Naive thymus-derived CD8-positive, alpha-beta T cell (primary cell): ENCODE measurements around the gene MUC4. TPM values are rescaled to one million over a fixed set of nuclear protein-coding genes. Genes with fewer than 3 reads are reported as not detected.
"Not testable (repeated sequence)": the region's sequence is repeated elsewhere in the genome, so short reads cannot be mapped to it uniquely, and the experiment has no call there.

ENCODE experiments used
- ATAC-seq, 2 donors: fragments of 150-1000 bp; cut with Tn5 transposase in 1 of 2; sonication (Bioruptor Pico), chemical (Tn5 transposase) in 1 of 2; 1 replicate in 1 of 2; 2 replicates in 1 of 2; pipeline ENCODE4 v1.10.0; 2021; ENCODE audit warnings: mild to moderate bottlenecking in 2 of 2, moderate library complexity in 2 of 2
- POLR2A ChIA-PET: fragments of 350-600 bp; sonication (Branson Sonifier 250); formaldehyde crosslinking; loops from one replicate; lab custom pipeline; 2021; ENCODE audit warnings: antibody characterized with exemption; lab: Charles Lee
- DNase-seq, 10 donors: peaks; one replicate each; pipeline versions ENCODE4 v3.0.0 to v3.0.0-alpha.2; 2020 to 2022
- H3K27ac Mint-ChIP-seq, 10 donors: one replicate each; pipeline ENCODE4 v1.8.0; 2020 to 2022; ENCODE audit warnings: mild to moderate bottlenecking in 10 of 10, mixed read lengths in 10 of 10, moderate library complexity in 4 of 10, inconsistent platforms in 1 of 10
- H3K27me3 Mint-ChIP-seq, 5 donors: one replicate each; pipeline ENCODE4 v1.8.0; 2021 to 2022; ENCODE audit warnings: mixed read lengths in 5 of 5
- H3K36me3 Mint-ChIP-seq, 3 donors: one replicate each; pipeline ENCODE4 v1.8.0; 2020 to 2022; ENCODE audit warnings: mixed read lengths in 3 of 3, mild to moderate bottlenecking in 2 of 3, inconsistent platforms in 1 of 3
- H3K4me1 Mint-ChIP-seq, 4 donors: one replicate each; pipeline ENCODE4 v1.8.0; 2021 to 2022; ENCODE audit warnings: mixed read lengths in 4 of 4
- H3K4me3 Mint-ChIP-seq, 10 donors: one replicate each; pipeline ENCODE4 v1.8.0; 2020 to 2022; ENCODE audit warnings: mild to moderate bottlenecking in 10 of 10, mixed read lengths in 10 of 10, moderate library complexity in 6 of 10, inconsistent platforms in 1 of 10
- H3K9me3 Mint-ChIP-seq, 9 donors: one replicate each; pipeline ENCODE4 v1.8.0; 2020 to 2022; ENCODE audit warnings: mixed read lengths in 9 of 9, mild to moderate bottlenecking in 3 of 9, inconsistent platforms in 1 of 9, moderate library complexity in 1 of 9
- polyA plus RNA-seq, 3 donors: library from polyadenylated mRNA; unstranded; fragments of 300-500 nt; fragmentation: Illumina TruSeq; gene quantifications; one replicate each; pipeline ENCODE4 v1.2.3, GENCODE V29; 2021
- total RNA-seq, 8 experiments: library from RNA in 2 of 8; stranded (reverse) in 2 of 8; gene quantifications; one replicate each; pipeline ENCODE4 v1.2.3 and lab custom pipeline; 2021 to 2026

Gene MUC4
- total and polyA plus RNA-seq, 5 experiments from 2014 or later, result not detected

DNA sequence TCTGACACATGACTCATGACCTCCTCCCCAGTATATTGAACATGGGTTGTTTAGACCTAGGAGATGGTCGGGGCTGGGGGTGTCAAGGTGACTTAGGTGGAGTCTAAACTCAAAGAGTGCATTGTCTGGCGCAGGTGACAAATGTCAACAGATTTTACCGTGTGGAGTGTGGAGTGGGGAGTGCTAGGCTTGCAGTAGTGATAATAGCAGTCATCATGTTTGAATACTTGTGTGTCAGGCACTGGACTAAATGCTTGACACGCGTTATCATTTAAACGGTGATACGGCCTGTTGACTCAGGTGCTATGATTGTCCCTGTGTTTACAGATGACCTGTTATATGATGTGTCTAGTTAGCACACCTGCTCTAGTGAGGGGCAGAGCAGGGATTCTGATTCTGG lies 60.2 kb downstream of the MUC4 start:
- H3K4me3 Mint-ChIP-seq, result no peak overlapping the region
- no peak for DNase-seq

GRCh38 chr3:195750797-195751520 lies 60.8 kb downstream of the MUC4 start:
- H3K36me3 Mint-ChIP-seq, result peaks cover 0 to under 1% (median 0%) of the 10 kb centered on the region in 3 donors
- POLR2A ChIA-PET, result no interaction called here

More for the DNA sequence above, 60.2 kb downstream of the MUC4 start:
- H3K36me3 Mint-ChIP-seq, result no peaks in the 10 kb centered on the region
- POLR2A ChIA-PET, result no interaction called here
- H3K27me3 Mint-ChIP-seq, result peaks cover 0 to 6% (median 0%) of the 10 kb centered on the region in 5 donors
- no peaks in the 10 kb centered on the region for H3K9me3 Mint-ChIP-seq
- H3K27ac Mint-ChIP-seq, result no peak overlapping the region
- peaks cover 15 to 24% (median 19%) of the 10 kb centered on the region in 4 donors for H3K4me1 Mint-ChIP-seq
- ATAC-seq, result no peak

DNA sequence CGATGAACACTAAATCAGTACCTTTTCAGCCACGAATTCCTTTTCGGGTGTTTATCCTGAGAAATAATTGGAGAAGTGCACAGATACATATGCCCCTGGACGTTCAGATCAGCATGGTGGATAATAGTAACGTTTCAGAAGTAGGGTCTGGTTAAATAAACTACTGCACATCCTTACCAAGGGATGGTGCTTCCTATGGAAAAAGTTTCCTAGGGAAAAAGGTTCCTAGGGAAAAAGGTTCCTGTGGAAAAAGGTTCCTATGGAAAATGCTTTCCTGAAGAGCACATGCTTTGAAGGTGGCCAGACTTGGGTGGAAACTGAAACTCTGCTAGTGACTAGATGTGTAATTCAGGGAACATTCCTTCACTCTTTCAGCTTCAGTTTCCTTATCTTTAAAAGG lies 62.6 kb downstream of the MUC4 start:
- peaks cover 13 to 21% (median 16%) of the 10 kb centered on the region in 4 donors for H3K4me1 Mint-ChIP-seq
- peak overlapping the region in 2 of 10 donors; percentile 24 to 25 for H3K4me3 Mint-ChIP-seq
- H3K27ac Mint-ChIP-seq, result peak overlapping the region in 1 of 10 donors; percentile 66
- DNase-seq, H3K36me3 Mint-ChIP-seq, POLR2A ChIA-PET, H3K27me3 Mint-ChIP-seq, ATAC-seq, H3K9me3 Mint-ChIP-seq: not testable (repeated sequence)

More at GRCh38 chr3:195750797-195751520, 60.8 kb downstream of the MUC4 start:
- Mint-ChIP-seq H3K27ac (no peak overlapping the region), H3K4me1 (peaks cover 15 to 21% (median 18%) of the 10 kb centered on the region in 4 donors), H3K27me3 (peaks cover 0 to 6% (median 0%) of the 10 kb centered on the region in 5 donors), H3K9me3 (no peaks in the 10 kb centered on the region), H3K4me3 (no peak overlapping the region)
- DNase-seq (no peak), ATAC-seq (no peak)

DNA sequence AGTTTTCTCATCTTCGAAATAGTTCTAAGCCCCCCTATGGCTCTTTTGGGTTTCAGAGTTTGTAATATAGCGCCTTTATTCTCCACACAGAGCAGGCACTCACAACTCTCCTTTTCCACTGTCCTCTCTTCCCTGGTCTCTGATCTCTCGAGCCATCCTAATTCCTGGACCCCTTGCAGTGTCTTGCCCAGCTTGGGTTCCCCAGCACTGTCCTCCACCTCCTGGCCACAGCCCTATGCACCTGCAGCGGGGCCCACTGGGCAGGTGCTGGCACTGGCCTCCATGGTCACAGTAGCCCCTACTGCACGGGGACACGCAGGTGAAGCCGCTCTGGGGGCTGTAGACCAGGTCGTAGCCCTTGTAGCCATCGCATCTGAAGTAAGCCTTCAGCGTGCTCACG lies 63.1 kb downstream of the MUC4 start:
- POLR2A ChIA-PET, result no interaction called here
- Mint-ChIP-seq H3K36me3 (peaks cover 0 to 4% (median 0%) of the 10 kb centered on the region in 3 donors), H3K27ac (peak overlapping the region in 2 of 10 donors; percentile 35 to 66), H3K9me3 (no peaks in the 10 kb centered on the region), H3K27me3 (peaks cover 0 to 3% (median 0%) of the 10 kb centered on the region in 5 donors), H3K4me3 (peak overlapping the region in 5 of 10 donors; percentile 1 to 48 (median 25)), H3K4me1 (peaks cover 12 to 21% (median 16%) of the 10 kb centered on the region in 4 donors)
- ATAC-seq (no peak), DNase-seq (peak in 1 of 10 donors; percentile 54)

GRCh38 chr3:195746751-195747150 lies 65.0 kb downstream of the MUC4 start:
- Mint-ChIP-seq H3K9me3 (no peaks in the 10 kb centered on the region), H3K36me3 (peaks cover 0 to 4% (median 0%) of the 10 kb centered on the region in 3 donors), H3K4me1 (peaks cover 10 to 17% (median 13%) of the 10 kb centered on the region in 4 donors), H3K4me3 (peak overlapping the region in 2 of 10 donors; percentile 19 to 43), H3K27me3 (peaks cover 0 to 7% (median 0%) of the 10 kb centered on the region in 5 donors), H3K27ac (peak overlapping the region in 2 of 10 donors; percentile 37 to 38)
- DNase-seq (peak in 1 of 10 donors; percentile 6), ATAC-seq (no peak)
- POLR2A ChIA-PET, result no interaction called here

GRCh38 chr3:195746346-195746745 lies 65.4 kb downstream of the MUC4 start:
- POLR2A ChIA-PET, result no interaction called here
- H3K27me3 Mint-ChIP-seq, result peaks cover 0 to 8% (median 0%) of the 10 kb centered on the region in 5 donors
- H3K4me3 Mint-ChIP-seq, result no peak overlapping the region
- H3K36me3 Mint-ChIP-seq, result peaks cover 0 to 4% (median 0%) of the 10 kb centered on the region in 3 donors
- ATAC-seq (no peak), DNase-seq (peak in 1 of 10 donors; percentile 49)
- H3K27ac Mint-ChIP-seq, result no peak overlapping the region
- H3K4me1 Mint-ChIP-seq, result peaks cover 10 to 17% (median 13%) of the 10 kb centered on the region in 4 donors
- H3K9me3 Mint-ChIP-seq, result no peaks in the 10 kb centered on the region

GRCh38 chr3:195744437-195744836 lies 67.3 kb downstream of the MUC4 start:
- H3K27me3 Mint-ChIP-seq, result peaks cover 0 to 8% (median 0%) of the 10 kb centered on the region in 5 donors
- DNase-seq, result no peak
- no peak overlapping the region for H3K27ac Mint-ChIP-seq
- POLR2A ChIA-PET, result no interaction called here
- peaks cover 10 to 17% (median 13%) of the 10 kb centered on the region in 4 donors for H3K4me1 Mint-ChIP-seq
- H3K36me3 Mint-ChIP-seq, result peaks cover 0 to 4% (median 0%) of the 10 kb centered on the region in 3 donors
- H3K4me3 Mint-ChIP-seq, result no peak overlapping the region
- no peak for ATAC-seq
- no peaks in the 10 kb centered on the region for H3K9me3 Mint-ChIP-seq

DNA sequence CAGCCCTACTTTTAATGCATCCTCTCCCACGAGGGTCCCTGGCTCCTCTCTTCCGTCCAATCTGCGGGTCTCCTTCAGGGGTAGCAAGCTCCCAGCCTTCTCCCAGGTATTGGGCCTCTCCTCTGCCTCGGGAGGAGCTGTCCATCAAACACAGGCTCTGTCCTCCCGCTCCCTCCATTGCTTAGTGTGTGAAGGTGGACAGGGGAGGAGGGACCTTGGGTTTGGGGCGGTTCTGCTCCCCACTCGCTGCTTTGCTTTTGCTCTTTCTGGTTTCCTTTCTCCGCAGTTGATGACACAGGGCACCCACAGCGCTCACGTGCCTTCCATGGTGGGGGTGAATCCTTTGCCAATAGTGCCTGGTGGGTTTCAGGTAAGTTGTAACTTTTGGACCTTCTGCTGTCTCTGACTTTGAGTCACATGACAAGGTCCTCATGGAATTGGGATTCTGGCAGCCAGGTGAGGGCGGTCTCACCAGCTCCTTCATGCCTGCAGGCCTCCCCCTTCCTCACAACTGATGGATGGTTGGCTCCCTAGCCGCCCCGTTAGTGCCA lies 72.1 kb downstream of the MUC4 start:
- Mint-ChIP-seq H3K27me3 (peaks cover 0 to 4% (median 0%) of the 10 kb centered on the region in 5 donors), H3K9me3 (no peaks in the 10 kb centered on the region), H3K4me3 (no peak overlapping the region), H3K27ac (no peak overlapping the region), H3K4me1 (no peaks in the 10 kb centered on the region), H3K36me3 (peaks cover 4 to 30% (median 8%) of the 10 kb centered on the region in 3 donors)
- ATAC-seq, result no peak
- DNase-seq, result peak in 1 of 10 donors; percentile 22
- POLR2A ChIA-PET, result no interaction called here

DNA sequence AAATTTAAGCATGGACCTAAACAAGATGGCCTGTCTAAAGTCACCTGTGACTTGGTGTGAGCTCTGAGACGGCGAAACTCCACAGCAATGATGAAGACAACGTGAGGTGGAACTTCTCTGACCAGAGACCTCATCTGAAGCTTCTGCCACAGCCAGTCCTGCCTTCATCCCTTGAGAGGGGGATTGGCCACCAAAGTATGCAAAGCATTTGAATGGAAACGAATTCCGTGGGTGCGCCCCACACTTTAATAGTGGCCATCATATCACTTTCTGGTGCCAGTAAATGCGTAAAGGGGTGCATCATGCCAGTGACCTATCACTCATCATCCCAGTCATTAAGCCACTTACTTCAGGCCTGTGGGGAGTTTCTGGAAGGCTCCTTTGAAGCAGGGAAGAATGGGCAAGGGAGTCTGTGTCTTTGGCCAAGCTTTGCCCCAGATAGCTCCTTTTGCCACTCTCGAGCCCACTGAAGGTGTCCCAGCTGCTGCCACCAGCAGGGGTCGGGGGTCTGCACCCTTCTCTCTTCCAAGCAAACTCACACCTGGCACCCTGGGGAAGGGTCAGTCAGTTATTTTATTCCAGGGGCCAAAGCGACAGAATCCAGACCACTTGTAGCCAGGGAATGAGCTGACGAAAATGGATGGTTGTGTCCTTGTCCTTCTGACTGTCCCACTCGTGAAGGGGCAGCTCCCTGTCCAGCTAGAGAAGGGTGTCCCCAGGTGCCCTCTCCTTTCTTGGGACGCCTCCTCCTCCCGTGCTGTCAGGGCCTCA lies 73.3 kb downstream of the MUC4 start:
- Mint-ChIP-seq H3K36me3 (peaks cover 4 to 36% (median 9%) of the 10 kb centered on the region in 3 donors), H3K27me3 (peaks cover 0 to 4% (median 0%) of the 10 kb centered on the region in 5 donors), H3K27ac (no peak overlapping the region), H3K4me3 (no peak overlapping the region), H3K9me3 (no peaks in the 10 kb centered on the region), H3K4me1 (no peaks in the 10 kb centered on the region)
- ATAC-seq, result no peak
- POLR2A ChIA-PET, result interaction anchor here (0.7 kb wide), 1 partner anchor 72 kb away, joined by 3 read pairs; no protein-coding TSS in a partner anchor
- no peak for DNase-seq

- POLR2A ChIA-PET, result interaction anchor here (0.7 kb wide), 1 partner anchor 73 kb away, joined by 3 read pairs; no protein-coding TSS in a partner anchor
- H3K4me1 Mint-ChIP-seq, DNase-seq, H3K27me3 Mint-ChIP-seq, ATAC-seq, H3K9me3 Mint-ChIP-seq, H3K27ac Mint-ChIP-seq, H3K4me3 Mint-ChIP-seq: not testable (repeated sequence)
- H3K36me3 Mint-ChIP-seq, result peaks cover 4 to 43% (median 15%) of the 10 kb centered on the region in 3 donors
These were observed 73.9 kb downstream of the MUC4 start for GRCh38 chr3:195737782-195738181.

- ATAC-seq, result no peak
- peaks cover 0 to 2% (median 0%) of the 10 kb centered on the region in 5 donors for H3K27me3 Mint-ChIP-seq
- no peaks in the 10 kb centered on the region for H3K4me1 Mint-ChIP-seq
- H3K36me3 Mint-ChIP-seq, result peaks cover 4 to 51% (median 20%) of the 10 kb centered on the region in 3 donors
- no peak overlapping the region for H3K4me3 Mint-ChIP-seq
- POLR2A ChIA-PET, result no interaction called here
- H3K9me3 Mint-ChIP-seq, result no peaks in the 10 kb centered on the region
- peak overlapping the region in 1 of 10 donors; percentile 14 for H3K27ac Mint-ChIP-seq
- DNase-seq, result no peak
These were observed 74.8 kb downstream of the MUC4 start for GRCh38 chr3:195736866-195737490.
